ENCODE results near the gene BCAS3. TPM values are rescaled to one million over a fixed set of nuclear protein-coding genes. Genes with fewer than 3 reads are reported as not detected.

Gene BCAS3
- total RNA-seq, 3 donors from 2014 or later: 21.6 to 33.4 (median 32.1) TPM

- no peak for ATAC-seq
- no peak for DNase-seq
- intact Hi-C loops (cut with DNase I, micrococcal nuclease): no loop called here
- TF ChIP-seq CTCF (IDR thresholded peaks at IDR 0.05): no peak
- H3K4me3 ChIP-seq: no peak overlapping the region
- H3K4me1 ChIP-seq (ENCODE audit: low read depth): no peaks in the 10 kb centered on the region
- no peaks in the 10 kb centered on the region for H3K36me3 ChIP-seq (ENCODE audit: low read depth)
- H3K9me3 ChIP-seq: no peaks in the 10 kb centered on the region
These were observed 632.0 kb downstream of the BCAS3 start for GRCh38 chr17:61309362-61310256.

- Histone ChIP-seq H3K9me3 (no peaks in the 10 kb centered on the region), H3K4me3 (no peak overlapping the region), H3K4me1 (ENCODE audit: low read depth) (no peaks in the 10 kb centered on the region), H3K36me3 (ENCODE audit: low read depth) (no peaks in the 10 kb centered on the region)
- ATAC-seq: no peak
- TF ChIP-seq CTCF (IDR thresholded peaks at IDR 0.05): no peak
- no peak for DNase-seq
- intact Hi-C loops (cut with DNase I, micrococcal nuclease): no loop called here
These were observed 632.9 kb downstream of the BCAS3 start for GRCh38 chr17:61310590-61310989.

- DNase-seq (no peak), ATAC-seq (no peak)
- no peak for TF ChIP-seq CTCF (IDR thresholded peaks at IDR 0.05)
- intact Hi-C loops (cut with DNase I, micrococcal nuclease): no loop called here
- Histone ChIP-seq H3K4me1 (ENCODE audit: low read depth) (no peaks in the 10 kb centered on the region), H3K36me3 (ENCODE audit: low read depth) (no peaks in the 10 kb centered on the region), H3K9me3 (no peaks in the 10 kb centered on the region), H3K4me3 (no peak overlapping the region)
These were observed 635.0 kb downstream of the BCAS3 start for GRCh38 chr17:61312406-61313295.

- no peaks in the 10 kb centered on the region for H3K4me1 ChIP-seq (ENCODE audit: low read depth)
- no peak for TF ChIP-seq CTCF (IDR thresholded peaks at IDR 0.05)
- no peaks in the 10 kb centered on the region for H3K9me3 ChIP-seq
- DNase-seq: no peak
- no peaks in the 10 kb centered on the region for H3K36me3 ChIP-seq (ENCODE audit: low read depth)
- intact Hi-C loops (cut with DNase I, micrococcal nuclease): no loop called here
- no peak overlapping the region for H3K4me3 ChIP-seq
- no peak for ATAC-seq
These were observed 636.0 kb downstream of the BCAS3 start for GRCh38 chr17:61313461-61314326.

Measured in mucosa of descending colon (tissue), 3 donors.